ENCODE results near the gene MAGI2.

GRCh38 chr7:78146546-78146945, 1306.9 kb downstream of the MAGI2 start:
- no peak for TF ChIP-seq CTCF (IDR thresholded peaks at IDR 0.05)
- TF ChIP-seq POLR2AphosphoS5 (IDR thresholded peaks at IDR 0.05), result no peak
- TF ChIP-seq POLR2A (IDR thresholded peaks at IDR 0.05), result no peak

All from breast epithelium (tissue), 3 donors.